Measurements from ENCODE around the gene DNAH14. TPM values are rescaled to one million over a fixed set of nuclear protein-coding genes. Genes with fewer than 3 reads are reported as not detected.

Gene DNAH14
- total and polyA plus RNA-seq, 2 of the 4 experiments (the other 2 are of a cell fraction) = 2.7 to 3.6 TPM

- no peak overlapping the region for H2BK120ac ChIP-seq (ENCODE audit: low read depth, low read length)
- H4K8ac ChIP-seq (ENCODE audit: low read depth in 2 of 2, low read length in 2 of 2) = no peak overlapping the region
- H3K27me3 ChIP-seq (ENCODE audit: control insufficient read depth, insufficient read depth, low read length) = no peaks in the 10 kb centered on the region; the same call in 1 of the 2 replicates
- BruUV-seq (replicated peaks) = no TSS peak
- no peak overlapping the region for H2BK5ac ChIP-seq (ENCODE audit: low read depth, low read length, poor library complexity, severe bottlenecking)
- intact Hi-C loops (cut with micrococcal nuclease) = no loop called here
- H3K9ac ChIP-seq (ENCODE audit: low read depth, low read length) = no peak overlapping the region
- no peak overlapping the region for H3K4ac ChIP-seq (ENCODE audit: low read depth, low read length)
- H2BK15ac ChIP-seq (ENCODE audit: low read depth, low read length) = no peak overlapping the region
- H3K79me1 ChIP-seq (ENCODE audit: low read depth in 1 of 2, low read length in 2 of 2) = no peaks in the 10 kb centered on the region
- H3K14ac ChIP-seq (replicated peaks; ENCODE audit: low read depth, low read length) = no peak overlapping the region
- DNase-seq (no peak), ATAC-seq (ENCODE audit: low read depth) (no peak)
- H2AK9ac ChIP-seq (replicated peaks; ENCODE audit: low read depth, low read length, poor library complexity) = no peak overlapping the region
- no peak overlapping the region for H2BK20ac ChIP-seq (ENCODE audit: low read depth, low read length)
- no peak overlapping the region for H3K56ac ChIP-seq (ENCODE audit: extremely low read depth, insufficient read depth, low read length)
- H3K4me3 ChIP-seq (ENCODE audit: insufficient read depth, low read depth, low read length) = no peak overlapping the region
- H4K20me1 ChIP-seq (ENCODE audit: insufficient read depth, low read length) = no peaks in the 10 kb centered on the region
- CTCF ChIA-PET = interaction anchor here (0.7 to 1.5 kb wide), 2 partner anchors 11 to 40 kb away, joined by 3 to 4 read pairs; no protein-coding TSS in a partner anchor
- H4K91ac ChIP-seq (ENCODE audit: insufficient read depth, low read depth, low read length) = no peak overlapping the region
- TF ChIP-seq SMC3 (IDR thresholded peaks at IDR 0.05; ENCODE audit: low read depth, low read length) = no peak
- no peak for TF ChIP-seq CTCF (conservative IDR thresholded peaks at IDR 0.05; ENCODE audit: low read depth, low read length)
- no peak for TF ChIP-seq POLR2A (IDR thresholded peaks at IDR 0.05; ENCODE audit: low read depth, low read length)
- no peak for TF ChIP-seq CHD1 (IDR thresholded peaks at IDR 0.05; ENCODE audit: low read depth, low read length)
- no peak for TF ChIP-seq FOS (IDR thresholded peaks at IDR 0.05; ENCODE audit: low read depth, low read length)
- no peak for TF ChIP-seq RAD21 (IDR thresholded peaks at IDR 0.05; ENCODE audit: low read length)
- TF ChIP-seq RFX5 (IDR thresholded peaks at IDR 0.05; ENCODE audit: low read depth, low read length) = no peak
- TF ChIP-seq MAFK (IDR thresholded peaks at IDR 0.05; ENCODE audit: low read depth, low read length) = no peak
- TF ChIP-seq RCOR1 (IDR thresholded peaks at IDR 0.05; ENCODE audit: insufficient replicate concordance, low read length) = no peak
- no peak for TF ChIP-seq NFE2L2 (IDR thresholded peaks at IDR 0.05; ENCODE audit: low read depth, low read length)
- no peak for TF ChIP-seq CEBPB (IDR thresholded peaks at IDR 0.05; ENCODE audit: low read depth, low read length)
- TF ChIP-seq MXI1 (IDR thresholded peaks at IDR 0.05; ENCODE audit: borderline replicate concordance, low read depth, low read length) = no peak
- TF ChIP-seq, protein P1, sequence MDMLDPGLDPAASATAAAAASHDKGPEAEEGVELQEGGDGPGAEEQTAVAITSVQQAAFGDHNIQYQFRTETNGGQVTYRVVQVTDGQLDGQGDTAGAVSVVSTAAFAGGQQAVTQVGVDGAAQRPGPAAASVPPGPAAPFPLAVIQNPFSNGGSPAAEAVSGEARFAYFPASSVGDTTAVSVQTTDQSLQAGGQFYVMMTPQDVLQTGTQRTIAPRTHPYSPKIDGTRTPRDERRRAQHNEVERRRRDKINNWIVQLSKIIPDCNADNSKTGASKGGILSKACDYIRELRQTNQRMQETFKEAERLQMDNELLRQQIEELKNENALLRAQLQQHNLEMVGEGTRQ (IDR thresholded peaks at IDR 0.05; ENCODE audit: low read depth, low read length) = no peak
- no peak for TF ChIP-seq ELK1 (IDR thresholded peaks at IDR 0.05; ENCODE audit: borderline replicate concordance, low read depth, low read length)
- TF ChIP-seq BHLHE40 (IDR thresholded peaks at IDR 0.05; ENCODE audit: low read depth, low read length) = no peak
- no peak for TF ChIP-seq MAZ (IDR thresholded peaks at IDR 0.05; ENCODE audit: borderline replicate concordance, low read depth, low read length)
- peaks cover 3% of the 10 kb centered on the region for H3K9me3 ChIP-seq (ENCODE audit: control insufficient read depth, insufficient read depth, low read length)
- H2AFZ ChIP-seq (replicated peaks; ENCODE audit: low read length, poor library complexity) = no peak overlapping the region
- no peaks in the 10 kb centered on the region for H3K9me1 ChIP-seq (ENCODE audit: insufficient read depth, low read length)
- H4K5ac ChIP-seq (ENCODE audit: low read depth, low read length) = no peak overlapping the region
- no peak overlapping the region for H3K18ac ChIP-seq (ENCODE audit: low read depth, low read length)
- POLR2A ChIA-PET (ENCODE audit: unreplicated experiment) = no interaction called here
- in situ Hi-C loops (cut with MboI; ENCODE audit: low sequenced_read_pairs) = no loop called here
- H3K36me3 ChIP-seq (ENCODE audit: control insufficient read depth, insufficient read depth, low read length) = no peaks in the 10 kb centered on the region
- no peaks in the 10 kb centered on the region for H3K4me1 ChIP-seq (ENCODE audit: control insufficient read depth, insufficient read depth, low read length)
- no CpG with 5 or more reads among the region's 2 CpGs for WGBS, 2 experiments (ENCODE audit: extremely low coverage in 2 of 2, insufficient read length in 1 of 2)
- dilution Hi-C loops (cut with HindIII; ENCODE audit: low sequenced_read_pairs, unreplicated experiment) = no loop called here
- H3K4me2 ChIP-seq (ENCODE audit: low read depth, low read length) = no peak overlapping the region
- H3K23ac ChIP-seq (ENCODE audit: low read depth, low read length) = no peak overlapping the region
- H3K27ac ChIP-seq (ENCODE audit: insufficient read depth, low read length) = no peak overlapping the region
- H2AK5ac ChIP-seq (ENCODE audit: low read depth, low read length) = no peak overlapping the region
Measured at GRCh38 chr1:224883091-224883490, 46.4 kb upstream of the DNAH14 start.

Data from IMR-90 (cell line).